GM19324 (cell line): ENCODE data around the gene MOSPD2.

Experiments
- ATAC-seq: cut with Tn5 transposase; IDR thresholded peaks from one replicate; pipeline ENCODE4 v1.9.1; 2021; ENCODE audit warnings: mild to moderate bottlenecking, moderate library complexity; ENCODE audit not compliant: unreplicated experiment, low FRiP score

Gene MOSPD2

DNA sequence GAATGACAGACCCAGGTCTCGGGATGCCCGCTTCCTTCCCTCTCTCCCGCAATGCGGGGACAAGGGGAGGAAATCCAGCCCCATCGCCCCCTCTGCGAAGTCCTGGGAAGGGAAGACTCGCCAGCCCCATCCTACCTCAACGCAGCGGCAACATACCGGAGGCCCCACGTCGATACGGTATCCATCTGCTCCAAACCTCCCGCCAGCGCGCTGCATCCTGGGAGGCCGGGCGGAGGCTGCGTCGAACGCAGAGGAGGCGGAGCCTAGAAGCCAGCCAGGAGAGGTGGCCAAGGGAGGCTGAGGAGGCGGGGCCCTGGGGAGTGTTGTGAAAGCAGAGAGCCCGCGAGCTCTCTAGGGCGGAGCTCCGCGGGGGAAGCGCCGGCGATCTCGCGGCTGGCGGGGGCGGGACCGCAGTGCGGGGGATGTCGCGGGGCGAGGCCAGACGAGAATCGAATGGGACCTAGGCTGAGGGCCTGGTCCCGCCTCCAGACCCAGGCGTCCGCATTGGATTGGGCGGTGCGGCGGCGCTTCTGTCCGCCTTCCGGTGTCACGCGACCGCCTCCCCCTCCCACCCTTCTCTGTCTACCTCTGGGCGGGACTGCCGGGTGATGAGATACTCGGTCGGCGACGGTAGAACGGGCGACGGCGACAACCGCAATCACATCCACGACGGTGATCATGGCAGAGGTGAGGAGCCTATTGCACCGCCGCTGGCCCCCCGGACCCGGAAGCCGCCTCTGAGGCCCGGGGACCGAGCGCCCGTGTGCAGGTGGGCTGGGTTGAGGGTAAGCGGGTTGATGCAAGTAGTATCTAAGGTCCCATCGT is at the start of gene MOSPD2, which contains the start of gene FANCB:
TSS of gene MOSPD2 (plus strand) at position 571 of the 825 bp plus-strand sequence. CDS start at position 679, 108 bp downstream.
TSS of gene FANCB (minus strand) at position 219 of the 825 bp plus-strand sequence. CDS start 7,559 bp downstream, outside the sequence.
- peak; percentile 99 for ATAC-seq

DNA sequence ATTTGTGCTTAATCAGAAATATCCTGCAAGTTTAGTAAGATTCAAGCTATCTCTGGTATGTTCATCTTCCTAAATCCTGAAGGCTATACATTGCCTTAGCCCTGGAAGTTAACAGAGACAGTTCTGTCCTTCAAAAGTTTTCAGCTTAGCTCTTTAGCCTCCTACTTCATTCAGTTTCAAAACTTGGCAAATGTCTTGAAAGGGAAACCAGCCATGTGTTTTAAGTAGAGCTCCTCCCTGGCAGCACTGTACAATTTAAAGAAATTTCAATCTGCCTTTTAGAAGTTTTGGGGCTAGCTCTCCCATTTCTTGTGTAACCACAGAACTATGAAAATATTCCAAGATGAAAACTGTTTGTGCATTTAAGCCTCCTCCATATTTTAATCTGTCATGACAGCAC is 47.4 kb upstream of the MOSPD2 start:
- ATAC-seq, result no peak

DNA sequence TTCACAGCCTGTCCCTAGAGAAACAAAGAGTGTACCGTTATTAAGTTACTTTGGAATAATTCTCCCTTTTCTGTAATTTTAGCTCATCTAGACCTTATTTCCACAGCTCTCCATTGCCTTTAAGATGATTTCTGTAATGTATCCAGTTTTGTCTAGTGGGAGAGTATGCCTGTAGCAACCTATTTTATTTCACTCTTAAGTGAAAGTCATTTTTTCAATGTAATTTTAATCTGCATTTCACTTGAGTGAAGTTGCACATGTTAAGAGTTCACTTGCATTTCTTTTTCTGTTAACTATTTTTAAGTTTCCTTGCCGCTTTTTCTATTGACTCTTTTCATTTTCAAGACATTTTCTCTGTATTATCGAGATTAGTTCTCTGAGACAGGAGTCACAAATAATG is 46.9 kb upstream of the MOSPD2 start:
- ATAC-seq, result no peak

DNA sequence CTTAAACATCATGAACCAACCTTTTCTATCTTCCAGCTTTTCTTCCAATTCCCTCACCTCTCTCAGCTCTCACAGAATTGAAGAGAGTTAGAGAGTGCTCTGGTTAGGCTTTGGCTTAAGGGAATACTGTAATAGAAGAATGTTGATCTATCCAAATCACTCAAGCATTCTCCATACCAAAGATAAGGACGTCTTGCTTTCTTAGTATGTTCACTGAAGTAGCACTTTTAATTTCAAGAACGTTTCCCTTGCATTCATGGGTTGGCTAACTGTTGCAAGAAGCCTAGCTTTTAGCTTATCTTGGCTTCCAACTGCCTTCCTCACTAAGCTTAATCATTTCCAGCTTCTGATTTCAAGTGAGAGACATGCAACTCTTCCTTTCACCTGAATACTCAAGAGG is 43.6 kb upstream of the MOSPD2 start:
- ATAC-seq, result no peak

DNA sequence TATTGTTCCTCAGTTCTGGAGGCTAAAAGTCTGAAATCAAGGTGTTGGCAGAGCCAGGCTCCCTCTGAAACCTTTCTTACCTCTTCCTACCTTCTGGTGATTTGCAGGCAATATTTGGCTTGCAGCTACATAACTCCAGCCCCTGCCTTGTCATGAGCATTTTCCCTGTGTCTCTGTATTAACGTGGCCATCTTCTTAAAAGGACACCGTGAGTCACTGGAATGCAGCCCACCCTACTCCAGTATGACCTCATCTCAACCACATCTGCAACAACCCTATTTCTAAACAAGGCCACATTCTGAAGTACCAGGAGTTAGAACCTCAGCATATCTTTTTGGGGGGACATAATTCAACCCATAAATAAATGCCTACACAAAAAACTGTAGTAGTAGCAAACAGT is 41.1 kb upstream of the MOSPD2 start:
- ATAC-seq, result no peak

DNA sequence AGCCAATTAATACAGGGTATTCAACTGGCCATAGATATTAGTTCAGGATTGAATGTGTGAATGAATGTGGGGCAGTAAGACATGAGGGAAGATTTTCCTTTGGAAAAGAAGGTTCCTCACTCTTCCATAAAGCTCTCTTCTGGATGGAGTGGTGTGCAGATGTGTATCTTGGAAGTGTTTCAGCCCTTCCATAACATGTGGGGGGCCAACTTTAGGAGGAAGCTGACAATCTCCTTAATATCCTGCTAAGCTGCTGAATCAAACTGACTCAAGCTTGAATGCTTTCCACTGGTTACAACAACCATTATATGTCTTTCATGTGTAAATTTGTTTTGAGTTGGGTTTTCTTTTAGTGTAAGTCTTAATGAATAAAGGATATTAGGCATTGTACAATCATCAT is 40.6 kb upstream of the MOSPD2 start:
- ATAC-seq, result no peak

DNA sequence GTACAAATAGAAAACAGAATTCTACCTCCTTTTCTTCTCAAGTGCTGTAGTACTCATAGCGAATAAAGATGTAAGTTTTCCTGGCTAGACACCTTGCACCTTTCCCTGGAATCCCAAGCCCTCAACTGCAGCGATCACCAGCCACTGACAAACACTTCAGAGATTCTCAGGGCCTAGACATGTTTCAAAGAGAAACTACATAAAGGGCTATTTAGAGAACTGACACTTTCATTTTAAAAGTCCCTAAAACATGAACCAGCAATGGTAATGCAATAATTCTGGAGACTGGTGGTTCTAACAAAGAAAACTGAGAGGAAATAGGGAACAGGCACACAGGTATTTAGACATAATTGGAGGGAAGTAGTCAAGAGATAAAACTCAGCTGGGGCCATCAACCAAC is 36.1 kb upstream of the MOSPD2 start:
- ATAC-seq, result peak; percentile 57

DNA sequence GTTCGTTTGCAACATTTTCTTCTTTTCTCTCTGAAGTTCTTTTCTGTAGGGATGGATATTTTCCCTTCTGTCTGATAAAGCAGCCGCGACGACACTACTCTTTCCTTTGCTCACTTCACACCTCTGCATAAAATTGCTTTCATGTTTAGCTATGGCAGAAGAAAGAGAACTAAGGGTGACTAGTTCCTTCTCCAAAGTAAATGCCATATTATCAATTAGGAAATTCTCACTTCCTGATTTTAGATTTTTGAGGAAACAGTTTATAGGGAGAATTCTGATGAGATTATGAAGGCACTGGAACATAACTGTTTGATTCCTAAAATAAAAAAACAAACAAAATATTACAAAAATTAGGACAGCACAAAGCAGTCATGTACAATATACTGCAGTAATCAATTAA is 29.6 kb upstream of the MOSPD2 start:
- ATAC-seq, result no peak

DNA sequence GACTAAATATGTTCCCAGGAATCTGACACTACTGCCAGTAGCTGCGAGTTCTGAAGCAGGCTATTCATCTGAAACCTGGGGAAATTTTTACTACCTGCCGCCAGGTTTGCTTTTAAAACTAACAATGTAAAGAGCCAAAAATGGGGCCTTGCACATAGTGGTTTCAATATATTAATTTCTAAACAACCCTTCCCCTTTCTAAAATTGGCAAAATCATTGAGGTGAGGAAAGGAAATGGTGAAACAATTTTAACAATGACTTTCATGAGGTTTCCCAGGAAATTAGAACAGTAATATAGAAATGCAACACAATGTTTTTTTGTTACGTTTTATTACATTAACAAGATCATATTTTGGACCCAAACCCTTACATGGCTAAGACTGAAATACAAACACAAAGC is 21.7 kb upstream of the MOSPD2 start:
- no peak for ATAC-seq

DNA sequence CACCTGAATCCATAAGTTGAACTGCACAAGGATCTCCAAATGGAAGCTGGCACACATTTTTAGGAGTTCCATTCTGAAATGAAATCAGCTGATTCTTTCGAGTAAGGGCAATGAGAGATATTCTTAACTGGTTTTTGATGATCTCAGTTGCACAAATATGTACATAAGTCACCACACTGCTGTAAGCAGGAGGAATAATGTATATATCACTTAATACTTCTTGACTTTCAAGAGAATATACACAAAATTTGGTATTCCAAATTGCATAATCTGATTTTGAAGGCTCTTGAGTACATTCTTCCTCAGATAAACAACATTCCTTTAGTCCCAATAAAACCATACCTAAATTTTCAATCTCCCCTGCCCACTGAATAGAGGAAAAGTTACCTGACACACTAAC is 8.6 kb upstream of the MOSPD2 start:
- no peak for ATAC-seq

DNA sequence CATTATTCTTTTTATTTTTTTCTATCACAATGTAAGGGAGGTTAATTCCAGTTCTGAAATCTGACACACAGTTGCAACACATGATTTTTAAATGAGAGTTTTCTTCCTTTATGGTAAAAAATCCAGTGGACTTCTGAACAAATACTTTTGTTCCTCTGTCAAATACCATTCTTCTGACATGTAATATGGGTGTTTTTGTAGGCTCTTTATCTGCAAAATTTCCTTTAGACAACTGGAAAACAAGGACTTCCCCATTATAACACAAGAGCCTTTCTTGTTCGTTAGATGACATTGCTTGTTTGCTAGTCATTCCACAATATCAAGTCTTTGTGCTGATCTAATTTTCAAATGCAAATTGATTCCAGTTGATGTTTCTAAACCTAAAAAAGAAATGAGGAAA is 8.0 kb upstream of the MOSPD2 start:
- no peak for ATAC-seq

DNA sequence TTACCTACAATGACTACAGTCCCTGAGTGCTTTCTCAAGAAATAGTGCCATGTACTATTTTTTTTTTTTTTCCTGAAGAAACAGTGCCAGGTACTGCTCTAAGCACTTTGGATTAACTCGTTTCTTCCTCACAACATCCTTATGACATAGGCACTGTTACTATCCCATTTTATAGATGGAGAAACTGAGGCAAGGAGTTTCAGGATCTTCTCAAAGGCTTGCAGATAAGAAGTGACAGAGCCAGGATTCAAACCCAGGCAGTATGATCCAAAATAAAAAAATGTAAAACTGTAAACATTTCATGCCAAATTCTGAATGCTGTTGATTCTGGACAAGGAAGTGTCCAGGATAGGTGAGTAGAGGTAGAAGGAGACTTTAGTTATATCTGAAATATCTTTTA is 1.5 kb upstream of the MOSPD2 start:
- ATAC-seq, result no peak

DNA sequence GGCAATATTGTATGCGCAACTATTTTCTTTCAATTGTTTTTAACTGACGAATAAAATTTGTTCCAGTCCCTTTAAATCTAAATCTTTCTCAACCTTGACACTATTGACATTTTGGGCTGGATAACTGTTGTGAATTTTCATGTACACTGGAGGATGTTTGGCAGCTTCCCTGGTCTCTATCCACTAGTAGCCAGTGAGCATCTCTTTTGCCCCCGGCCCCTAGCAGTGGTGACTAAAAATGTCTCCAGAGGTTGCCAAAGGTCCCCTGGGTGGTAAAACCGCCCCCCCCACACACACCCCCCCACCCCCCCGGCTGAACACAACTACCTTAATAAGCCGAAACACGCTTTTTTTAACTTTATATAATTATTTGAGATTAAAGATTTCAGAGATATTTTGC is 866 bp upstream of the MOSPD2 start:
- no peak for ATAC-seq

DNA sequence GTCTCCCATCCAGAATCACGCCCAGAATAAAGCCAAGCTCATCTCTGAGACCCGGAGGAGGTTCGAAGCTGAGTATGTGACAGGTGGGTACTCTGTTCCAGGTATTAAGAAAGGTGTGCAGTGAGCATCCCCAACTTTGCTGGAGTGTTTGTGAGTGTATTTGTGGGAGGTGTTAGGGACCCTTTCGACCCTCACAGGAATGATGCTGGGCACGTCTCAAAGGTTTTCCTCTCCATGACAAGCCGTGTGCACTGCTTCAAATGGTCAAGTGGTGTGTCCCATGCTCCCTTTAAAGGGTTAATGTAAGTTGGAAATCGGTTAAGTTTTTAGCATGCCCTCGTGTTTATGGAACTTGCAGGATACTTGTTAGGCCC is 442 bp downstream of the MOSPD2 start:
- no peak for ATAC-seq

DNA sequence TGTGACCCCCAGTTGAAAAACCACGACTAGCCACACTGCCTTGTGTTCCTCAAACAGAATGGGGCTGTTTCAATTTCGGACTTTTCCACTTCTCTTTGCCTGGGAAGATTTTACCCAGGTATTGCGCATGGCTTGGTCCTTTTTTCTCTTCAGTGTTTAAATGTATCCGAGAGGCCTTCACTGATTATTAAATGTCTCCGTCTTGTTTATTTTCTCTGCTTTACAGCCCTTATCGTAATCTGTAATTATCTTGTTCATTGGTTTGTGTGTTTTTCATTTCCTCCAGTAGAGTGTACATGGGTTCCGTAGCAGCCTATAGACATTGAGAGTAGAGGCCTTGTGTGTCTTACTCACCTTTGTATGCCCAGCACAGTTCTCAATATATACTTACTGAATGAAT is 2.4 kb downstream of the MOSPD2 start:
- ATAC-seq, result no peak

DNA sequence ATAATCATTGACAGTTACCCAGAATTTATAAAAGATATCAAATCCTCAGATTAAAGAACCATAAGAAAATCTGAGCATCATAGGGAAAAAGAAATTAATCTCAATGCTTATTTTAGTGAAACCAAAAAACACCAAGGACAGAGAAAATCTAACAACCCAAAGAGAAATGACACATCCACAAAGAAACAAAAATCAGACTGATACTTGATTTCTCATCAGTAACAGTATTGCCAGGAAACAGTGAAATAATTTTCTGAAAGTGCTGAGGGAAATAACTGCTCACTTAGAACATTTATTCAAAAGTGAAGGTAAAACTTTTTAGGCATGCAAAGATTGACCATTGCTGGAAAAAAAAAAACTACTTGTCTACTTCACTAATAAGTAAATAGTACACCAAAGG is 10.6 kb downstream of the MOSPD2 start:
- ATAC-seq, result no peak

DNA sequence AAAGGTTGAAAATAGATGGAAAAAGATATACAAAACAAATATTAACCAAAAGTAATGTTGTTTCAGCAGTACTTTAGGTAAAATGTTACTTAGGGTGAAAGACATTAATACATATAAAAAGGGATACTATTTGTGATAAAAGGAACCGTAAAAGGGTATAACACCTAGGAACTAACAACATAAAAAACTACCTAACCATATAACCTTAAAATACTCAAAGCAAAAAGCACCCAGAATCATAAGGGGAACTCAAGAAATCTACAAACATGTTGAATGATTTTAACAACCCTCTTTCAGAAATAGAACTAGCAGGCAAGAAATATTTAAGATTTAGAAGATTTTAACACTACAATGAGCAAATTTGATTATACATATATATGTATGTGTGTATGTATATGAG is 11.5 kb downstream of the MOSPD2 start:
- ATAC-seq, result no peak

DNA sequence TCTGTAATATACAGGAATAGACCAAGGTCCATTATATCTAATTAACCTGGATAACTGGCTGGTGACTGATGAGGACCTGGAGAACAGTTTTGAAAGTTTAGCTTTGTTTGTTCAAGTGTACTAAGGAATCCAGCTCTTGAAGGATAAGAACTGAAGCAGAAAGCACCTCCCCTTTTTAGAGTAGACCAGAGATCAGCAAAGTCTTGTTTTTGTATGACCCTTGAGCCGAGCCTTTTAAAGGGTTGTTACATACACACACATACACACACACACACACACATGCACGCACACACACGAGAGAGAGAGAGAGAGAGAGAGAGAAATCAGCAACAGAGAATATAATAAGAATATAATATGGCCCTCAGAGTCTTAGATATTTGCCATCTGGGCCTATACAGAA is 13.0 kb downstream of the MOSPD2 start:
- no peak for ATAC-seq

DNA sequence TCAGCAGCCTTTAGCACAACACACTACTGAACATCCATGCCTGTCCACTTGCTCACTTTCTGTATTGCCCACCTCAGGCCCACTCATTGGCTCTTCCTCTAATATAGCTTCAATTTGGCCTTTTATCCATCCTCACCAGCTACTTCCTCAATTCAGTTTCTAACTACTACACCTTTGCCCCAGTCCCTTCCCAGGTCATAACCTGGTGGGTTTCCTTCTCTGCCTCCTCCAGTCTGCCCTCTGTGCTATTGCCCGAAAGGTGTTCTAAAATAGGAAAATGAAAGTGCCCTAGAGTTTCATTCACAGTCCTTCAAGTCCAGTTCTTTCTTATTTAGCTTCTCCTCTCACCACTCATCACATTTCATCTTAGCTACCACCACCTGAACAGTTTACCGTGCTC is 23.1 kb downstream of the MOSPD2 start:
- ATAC-seq, result peak; percentile 67

DNA sequence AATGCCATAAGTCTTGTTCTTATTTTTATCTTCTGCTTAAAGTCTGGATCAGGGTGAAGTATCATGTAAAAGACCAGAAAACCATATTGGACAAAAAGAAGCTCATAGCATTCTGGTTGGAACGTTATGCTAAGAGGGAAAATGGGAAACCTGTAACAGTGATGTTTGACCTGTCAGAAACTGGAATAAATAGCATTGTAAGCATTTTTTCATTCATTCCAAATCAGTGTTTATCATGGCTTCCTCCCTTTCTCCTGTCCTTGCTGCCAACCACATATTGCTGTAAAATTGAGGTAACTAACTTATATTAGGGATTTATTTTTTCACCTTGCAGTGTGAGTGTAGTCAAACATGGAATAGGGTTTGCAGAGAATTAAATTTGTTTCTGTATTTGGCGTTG is 23.8 kb downstream of the MOSPD2 start:
- no peak for ATAC-seq

DNA sequence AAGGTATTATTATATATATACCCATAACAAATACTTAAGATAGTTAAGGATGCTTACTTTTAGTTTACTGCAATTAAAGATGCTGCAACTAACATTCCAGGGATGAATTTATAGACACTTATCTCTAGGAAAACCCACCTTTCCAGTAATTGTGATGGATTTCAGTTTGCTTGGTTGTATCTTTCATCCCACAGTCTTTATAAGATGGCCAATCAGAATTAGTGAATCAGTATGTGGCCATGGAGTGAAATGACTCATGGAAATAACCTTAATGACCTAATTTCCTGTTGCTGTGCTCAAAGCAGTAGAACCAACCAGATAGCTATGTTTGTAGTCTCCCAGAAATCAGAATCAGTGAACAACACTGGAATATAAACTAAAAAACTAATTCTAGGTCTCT is 26.4 kb downstream of the MOSPD2 start:
- ATAC-seq, result no peak

DNA sequence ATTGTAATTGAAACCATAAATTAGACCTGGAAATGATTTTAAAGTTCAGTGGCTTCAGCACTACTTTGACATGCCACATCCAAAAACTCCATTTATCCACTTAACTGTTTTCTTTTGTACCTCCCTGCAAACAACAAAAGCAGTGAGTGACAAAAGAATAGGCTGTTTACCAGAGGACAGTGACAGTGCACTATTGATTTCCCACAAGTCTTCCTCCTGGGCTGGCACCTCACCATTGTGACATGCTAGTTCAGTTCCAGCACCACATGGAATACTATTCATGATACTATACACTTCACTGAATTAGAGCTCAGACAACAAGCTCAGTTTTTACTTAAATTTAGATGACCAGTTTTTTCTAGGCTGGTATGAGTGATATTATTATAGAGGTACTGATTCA is 29.3 kb downstream of the MOSPD2 start:
- ATAC-seq, result no peak

DNA sequence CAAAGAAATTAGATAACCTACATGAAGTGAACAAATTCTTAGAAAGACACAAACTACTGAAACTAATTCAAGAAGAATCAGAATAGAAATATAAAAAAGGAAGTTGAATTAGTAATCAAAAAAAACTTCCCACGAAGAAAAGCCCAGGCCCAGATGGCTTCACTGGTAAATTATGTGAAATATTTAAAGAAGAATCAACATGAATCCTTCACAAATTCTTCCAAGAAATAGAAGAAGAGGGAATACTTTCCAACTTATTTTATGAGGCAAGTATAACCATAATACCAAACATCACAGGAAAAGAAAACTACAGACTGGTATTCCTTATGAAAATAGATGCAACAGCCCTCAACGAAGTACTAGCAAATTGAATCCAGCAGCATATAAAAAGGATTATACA is 30.7 kb downstream of the MOSPD2 start:
- ATAC-seq, result no peak
